ENCODE data around the gene VPS26C.

GRCh38 chr21:37200641-37201480, 66.3 kb downstream of the VPS26C start:
- TF ChIP-seq POLR2A (IDR thresholded peaks at IDR 0.05; ENCODE audit: low read length): no peak
- TF ChIP-seq GATA1 (IDR thresholded peaks at IDR 0.05; ENCODE audit: low read depth, low read length): no peak
